NCI-H2227 treated with DMSO at 0.1 percent for 48 hours (cell line): ENCODE data around the gene IFIT2.
"Not testable (repeated sequence)": the region's sequence is repeated elsewhere in the genome, so short reads cannot be mapped to it uniquely, and the experiment has no call there.

ENCODE experiments used
- DNase-seq: peaks from one replicate; lab custom pipeline; 2025; lab: John Stamatoyannopoulos, UW

Gene IFIT2

DNA sequence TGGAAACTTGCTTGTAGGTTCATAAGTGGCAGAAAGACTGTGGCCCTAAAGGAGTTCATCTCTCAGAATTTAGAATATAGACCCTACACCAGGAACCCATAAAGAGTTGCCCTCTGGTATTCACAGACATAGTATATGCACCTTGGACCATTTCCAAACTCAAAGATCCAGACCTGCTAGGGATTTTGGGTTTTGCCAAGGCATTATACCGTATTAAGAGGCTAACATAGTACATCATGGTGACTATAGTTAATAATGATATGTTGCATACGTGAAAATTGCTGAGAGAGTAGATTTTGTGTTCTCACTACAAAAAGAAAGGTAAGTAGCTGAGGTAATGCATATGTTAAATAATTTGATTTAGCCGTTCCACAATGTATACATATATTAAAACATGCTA, 39.8 kb downstream of the IFIT2 start:
- DNase-seq = no peak

GRCh38 chr10:89342206-89342958, 40.5 kb downstream of the IFIT2 start:
- peak; percentile 90 for DNase-seq

- DNase-seq = peak; percentile 8
Measured at GRCh38 chr10:89343089-89343767, 41.4 kb downstream of the IFIT2 start.

GRCh38 chr10:89344156-89344555, 42.3 kb downstream of the IFIT2 start:
- no peak for DNase-seq

DNA sequence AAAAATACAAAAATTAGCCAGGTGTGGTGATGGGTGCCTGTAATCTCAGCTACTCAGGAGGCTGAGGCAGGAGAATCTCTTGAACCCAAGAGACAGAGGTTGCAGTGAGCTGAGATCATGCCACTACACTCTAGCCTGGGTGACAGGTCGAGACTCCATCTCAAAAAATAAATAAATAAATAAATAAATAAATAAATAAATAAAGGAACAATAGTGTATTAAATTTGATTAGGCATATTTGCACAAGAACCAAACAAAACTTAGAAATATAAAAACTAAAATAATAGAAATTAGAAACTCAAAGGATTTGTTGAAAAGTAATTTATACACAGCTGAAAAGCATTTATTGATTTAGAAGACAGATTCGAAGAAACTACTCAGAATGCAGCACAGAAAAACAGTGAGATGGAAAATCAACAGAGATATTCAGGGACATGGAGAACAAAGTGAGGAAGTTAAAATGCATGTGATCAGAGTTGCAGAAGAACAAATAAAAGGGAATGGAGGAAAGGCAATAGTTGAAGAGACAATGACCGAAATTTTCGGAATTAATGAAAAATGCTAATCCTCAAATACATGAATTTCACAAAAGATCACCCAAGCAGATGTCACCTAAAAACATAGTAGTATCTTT, 43.6 kb downstream of the IFIT2 start:
- no peak for DNase-seq

DNA sequence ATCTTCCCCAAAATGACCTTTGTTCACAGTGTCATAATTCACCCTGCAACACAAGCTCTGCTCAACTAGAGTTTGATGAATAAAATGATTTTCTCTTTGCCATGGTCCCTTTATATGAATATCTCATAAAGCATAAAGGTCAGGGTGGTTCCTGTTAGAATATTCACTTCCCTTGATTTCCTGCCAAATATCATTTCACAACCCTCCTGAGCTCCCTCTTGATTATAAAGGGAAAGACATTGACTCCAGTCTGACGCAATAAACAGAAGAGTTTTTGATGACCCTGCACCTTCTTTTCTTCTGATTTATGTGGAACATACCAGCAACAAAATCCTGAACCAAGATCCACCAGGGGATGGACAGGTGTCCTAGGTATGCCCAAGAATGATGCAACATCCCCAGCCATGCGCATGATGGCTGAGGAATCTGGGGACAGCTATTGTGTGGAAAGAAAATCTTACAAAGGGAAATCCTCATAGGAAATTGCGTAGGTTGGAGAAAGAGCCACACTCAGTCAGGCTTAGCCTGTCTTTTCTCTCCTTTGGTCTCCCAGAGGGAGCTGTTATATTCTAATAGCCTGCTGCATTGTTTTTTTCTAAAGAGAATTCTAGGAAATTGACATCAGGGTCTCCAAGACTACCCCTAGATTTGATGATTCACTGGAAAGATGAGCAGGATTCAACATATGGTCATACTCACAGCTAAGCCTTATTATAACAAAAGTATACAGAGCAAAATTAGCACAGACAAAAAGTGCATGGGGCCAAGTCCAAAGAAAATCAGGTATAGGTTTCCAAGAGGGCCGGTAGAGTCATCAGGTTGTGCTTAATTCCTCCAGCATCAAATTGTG, 44.8 kb downstream of the IFIT2 start:
- DNase-seq = no peak

- no peak for DNase-seq
Measured at GRCh38 chr10:89347701-89348457, 46.0 kb downstream of the IFIT2 start.

GRCh38 chr10:89348481-89348880, 46.6 kb downstream of the IFIT2 start:
- no peak for DNase-seq

GRCh38 chr10:89348975-89349374, 47.1 kb downstream of the IFIT2 start:
- DNase-seq = no peak

DNA sequence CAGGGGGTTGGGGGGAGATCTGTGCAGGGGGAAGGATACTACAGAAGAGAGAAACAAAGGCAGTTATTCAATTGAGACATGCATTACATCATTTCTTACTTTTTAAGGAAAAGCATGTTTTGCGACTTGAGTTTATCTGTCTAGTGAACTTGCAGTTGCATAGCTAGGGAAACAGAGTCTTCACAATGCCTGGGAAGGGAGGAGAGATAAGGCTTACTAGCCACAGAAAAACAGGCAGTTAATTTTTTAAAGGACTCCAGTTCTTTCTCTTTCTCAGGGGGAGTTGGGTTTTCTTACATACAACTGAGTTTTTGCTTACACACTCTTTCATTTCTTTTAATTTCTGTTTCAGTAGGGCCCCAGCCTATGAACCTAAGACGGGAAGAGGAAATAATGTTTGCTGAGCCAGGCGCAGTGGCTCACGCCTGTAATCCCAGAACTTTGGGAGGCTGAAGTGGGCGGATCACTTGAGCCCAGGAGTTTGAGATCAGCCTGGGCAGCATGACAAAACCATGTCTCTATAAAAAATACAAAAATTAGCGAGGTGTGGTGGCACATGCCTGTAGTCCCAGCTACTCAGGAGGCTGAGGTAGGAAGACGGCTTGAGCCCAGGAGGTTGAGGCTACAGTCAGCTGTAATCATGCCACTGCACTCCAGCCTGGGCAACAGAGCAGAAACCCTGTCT, 48.9 kb downstream of the IFIT2 start:
- not testable (repeated sequence) for DNase-seq

- no peak for DNase-seq
Measured at GRCh38 chr10:89351412-89351779, 49.5 kb downstream of the IFIT2 start.

- DNase-seq = no peak
Measured at GRCh38 chr10:89351780-89352597, 50.1 kb downstream of the IFIT2 start.

- DNase-seq = no peak
Measured at GRCh38 chr10:89352802-89353201, 51.0 kb downstream of the IFIT2 start.

DNA sequence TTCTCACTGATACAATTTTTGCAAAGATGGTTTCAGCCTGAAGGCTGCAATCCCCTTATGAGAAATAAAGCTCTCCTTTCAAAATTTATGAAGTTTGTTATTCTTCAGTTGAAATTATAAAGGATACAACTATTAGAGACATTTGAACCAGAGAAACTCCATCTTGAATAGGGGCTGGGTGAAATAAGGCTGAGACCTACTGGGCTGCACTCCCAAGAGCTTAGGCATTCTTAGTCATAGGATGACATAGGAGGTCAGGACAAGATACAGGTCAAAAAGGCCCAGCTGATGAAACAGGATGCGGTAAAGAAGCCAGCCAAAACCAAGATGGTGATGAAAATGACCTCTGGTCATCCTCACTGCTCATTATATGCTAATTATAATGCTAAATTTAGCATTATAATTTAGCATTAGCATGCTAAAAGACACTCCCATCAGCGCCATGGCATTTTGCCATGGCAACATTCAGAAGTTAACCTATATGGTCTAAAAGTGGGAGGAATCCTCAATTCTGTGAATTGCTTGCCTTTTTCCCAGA, 53.6 kb downstream of the IFIT2 start:
- DNase-seq = no peak

DNA sequence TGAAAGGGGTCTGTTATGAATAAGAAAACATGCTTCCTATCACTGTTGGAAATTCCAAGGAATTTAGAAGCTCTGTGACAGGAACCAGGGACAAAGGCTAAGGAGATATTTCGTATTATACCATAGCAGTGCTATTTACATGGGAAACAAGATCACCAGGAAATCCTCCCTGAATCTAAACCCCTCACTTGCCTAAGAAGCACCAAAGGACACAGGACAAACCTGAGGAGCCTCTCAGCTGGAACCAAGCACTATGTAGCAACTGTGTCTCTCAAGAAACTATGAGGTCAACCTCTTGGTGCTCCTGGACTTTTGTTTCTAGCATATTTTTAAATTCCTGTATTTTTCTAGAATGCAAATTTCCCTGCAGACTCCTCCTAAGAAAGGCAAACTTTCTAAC, 55.2 kb downstream of the IFIT2 start:
- no peak for DNase-seq

GRCh38 chr10:89357975-89358374, 56.1 kb downstream of the IFIT2 start:
- DNase-seq = no peak
